ENCODE data around the gene UFD1. TPM values are rescaled to one million over a fixed set of nuclear protein-coding genes. Genes with fewer than 3 reads are reported as not detected.

UFD1 gene
- polyA plus RNA-seq, 3 donors = 57.0 to 82.5 (median 68.5) TPM

DNA sequence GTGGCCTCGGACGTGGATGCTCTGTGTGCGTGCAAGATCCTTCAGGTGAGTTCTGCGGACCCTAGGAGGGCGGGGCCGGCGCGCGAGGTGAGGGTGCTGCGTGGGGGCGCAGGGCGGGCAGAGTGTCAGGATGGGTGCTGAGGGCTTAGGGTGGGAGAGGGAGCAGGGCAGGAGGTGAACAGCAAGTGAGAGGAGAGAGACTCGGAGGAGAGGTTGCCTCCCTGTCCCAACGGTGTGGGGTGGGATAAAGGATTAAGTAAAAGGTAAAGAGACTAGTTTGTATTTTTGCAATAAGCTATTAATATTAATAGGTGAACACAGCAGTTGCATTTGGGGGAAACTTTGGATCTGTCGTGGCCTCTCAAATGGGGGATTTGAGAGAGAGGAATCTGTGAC, 1.2 kb upstream of the UFD1 start:
- H3K9me3 ChIP-seq (replicated peaks in 1 of 2; ENCODE audit: control insufficient read depth in 1 of 2, insufficient read depth in 1 of 2, low read length in 2 of 2) = no peaks in the 10 kb centered on the region
- H3K27me3 Mint-ChIP-seq (ENCODE audit: low read depth in 3 of 3) = no peaks in the 10 kb centered on the region
- H3K27ac Mint-ChIP-seq = peak overlapping the region in 1 of 7 donors; percentile 99
- peaks cover 27% of the 10 kb centered on the region for H3K4me1 Mint-ChIP-seq
- intact Hi-C loops (cut with micrococcal nuclease) = no loop called here
- DNase-seq = no peak
- peaks cover 0 to 1% (median 0%) of the 10 kb centered on the region in 7 donors for H3K9me3 Mint-ChIP-seq
- H3K4me3 ChIP-seq (replicated peaks in 1 of 3; ENCODE audit: low read depth in 2 of 3, low read length in 3 of 3) = peak overlapping the region; percentile 21 to 94 (median 69)
- H3K36me3 Mint-ChIP-seq = peaks cover 16 to 28% of the 10 kb centered on the region in 2 donors
- H3K79me2 ChIP-seq (ENCODE audit: insufficient read depth, low read length) = peaks cover 53% of the 10 kb centered on the region
- peaks cover 22 to 28% of the 10 kb centered on the region in 2 donors for H3K4me1 ChIP-seq (ENCODE audit: control insufficient read depth in 1 of 2, insufficient read depth in 2 of 2, low read length in 2 of 2)
- H2AFZ ChIP-seq (ENCODE audit: insufficient read depth, low read depth, low read length, poor library complexity, severe bottlenecking) = peak overlapping the region; percentile 90
- no peaks in the 10 kb centered on the region for H3K27me3 ChIP-seq (ENCODE audit: control insufficient read depth in 2 of 2, insufficient read depth in 2 of 2, low read length in 2 of 2)
- H3K9ac ChIP-seq (ENCODE audit: insufficient read depth, low read length, poor library complexity, severe bottlenecking) = peak overlapping the region; percentile 90
- H3K4me3 Mint-ChIP-seq = peak overlapping the region; percentile 81 to 89
- H3K27ac ChIP-seq (ENCODE audit: low read depth in 1 of 2, low read length in 2 of 2) = peak overlapping the region in 1 of 2 donors; percentile 100
- peaks cover 6 to 27% of the 10 kb centered on the region in 2 donors for H3K36me3 ChIP-seq (replicated peaks in 1 of 2; ENCODE audit: control insufficient read depth in 1 of 2, insufficient read depth in 2 of 2, low read length in 2 of 2)
- H4K20me1 ChIP-seq (ENCODE audit: insufficient read depth, low read length) = peaks cover 32% of the 10 kb centered on the region
- H3K4me2 ChIP-seq (replicated peaks; ENCODE audit: extremely low read depth, low read length, poor library complexity, severe bottlenecking) = peak overlapping the region; percentile 95
- 0% methylated on average over 15 of the region's 15 CpGs for WGBS (ENCODE audit: insufficient coverage)
- TF ChIP-seq, protein P1, sequence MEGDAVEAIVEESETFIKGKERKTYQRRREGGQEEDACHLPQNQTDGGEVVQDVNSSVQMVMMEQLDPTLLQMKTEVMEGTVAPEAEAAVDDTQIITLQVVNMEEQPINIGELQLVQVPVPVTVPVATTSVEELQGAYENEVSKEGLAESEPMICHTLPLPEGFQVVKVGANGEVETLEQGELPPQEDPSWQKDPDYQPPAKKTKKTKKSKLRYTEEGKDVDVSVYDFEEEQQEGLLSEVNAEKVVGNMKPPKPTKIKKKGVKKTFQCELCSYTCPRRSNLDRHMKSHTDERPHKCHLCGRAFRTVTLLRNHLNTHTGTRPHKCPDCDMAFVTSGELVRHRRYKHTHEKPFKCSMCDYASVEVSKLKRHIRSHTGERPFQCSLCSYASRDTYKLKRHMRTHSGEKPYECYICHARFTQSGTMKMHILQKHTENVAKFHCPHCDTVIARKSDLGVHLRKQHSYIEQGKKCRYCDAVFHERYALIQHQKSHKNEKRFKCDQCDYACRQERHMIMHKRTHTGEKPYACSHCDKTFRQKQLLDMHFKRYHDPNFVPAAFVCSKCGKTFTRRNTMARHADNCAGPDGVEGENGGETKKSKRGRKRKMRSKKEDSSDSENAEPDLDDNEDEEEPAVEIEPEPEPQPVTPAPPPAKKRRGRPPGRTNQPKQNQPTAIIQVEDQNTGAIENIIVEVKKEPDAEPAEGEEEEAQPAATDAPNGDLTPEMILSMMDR (IDR thresholded peaks at IDR 0.05) = no peak

DNA sequence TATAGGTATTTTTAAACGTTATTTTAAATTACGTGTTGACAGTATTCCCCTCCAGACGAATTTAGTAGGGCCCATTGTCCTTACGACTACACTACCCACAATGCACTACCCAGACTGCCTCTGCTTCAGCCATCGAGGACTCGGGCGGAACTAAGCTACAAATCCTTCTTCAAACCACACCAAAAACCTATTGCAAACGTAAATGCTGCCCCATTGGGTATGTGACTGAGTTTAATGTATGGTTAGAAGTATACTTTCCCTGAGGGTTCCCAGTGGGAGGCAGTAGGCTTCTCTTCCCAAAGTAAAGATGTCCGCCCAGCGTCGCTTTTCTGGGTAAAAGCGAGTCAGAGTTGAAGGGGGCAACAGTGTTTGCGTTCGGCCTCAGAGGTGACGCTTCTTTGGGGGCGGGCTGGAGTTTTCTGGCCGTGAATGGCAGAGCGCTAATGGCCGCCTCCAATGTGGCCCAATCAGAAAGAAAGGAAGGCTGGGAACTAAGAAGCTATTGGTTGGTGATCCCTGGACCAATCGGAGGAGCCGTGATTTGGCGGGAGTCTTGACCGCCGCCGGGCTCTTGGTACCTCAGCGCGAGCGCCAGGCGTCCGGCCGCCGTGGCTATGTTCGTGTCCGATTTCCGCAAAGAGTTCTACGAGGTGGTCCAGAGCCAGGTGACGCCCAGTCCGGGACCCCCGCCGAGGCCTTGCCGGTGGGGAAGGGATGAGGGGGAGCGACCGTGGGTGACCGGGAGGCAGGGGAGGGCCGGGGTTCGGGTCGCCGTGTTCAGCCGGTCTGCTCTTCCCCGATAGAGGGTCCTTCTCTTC, 571 bp upstream of the UFD1 start, which contains the start of gene CDC45:
CDC45 (plus strand) TSS at position 566 of the 818 bp plus-strand sequence; CDS start at position 615, 49 bp downstream.
- under 1% methylated on average over 37 of the region's 50 CpGs for WGBS (ENCODE audit: insufficient coverage)
- Mint-ChIP-seq H3K27me3 (ENCODE audit: low read depth in 3 of 3) (no peaks in the 10 kb centered on the region), H3K4me1 (peaks cover 27% of the 10 kb centered on the region), H3K4me3 (peak within 1 kb of the TSS; percentile 81 to 89), H3K36me3 (peaks cover 14 to 28% of the 10 kb centered on the region in 2 donors), H3K27ac (peak within 1 kb of the TSS; percentile 97 to 99 (median 99)), H3K9me3 (peaks cover 0 to 1% (median 0%) of the 10 kb centered on the region in 7 donors)
- H3K27me3 ChIP-seq (ENCODE audit: control insufficient read depth in 2 of 2, insufficient read depth in 2 of 2, low read length in 2 of 2) = no peaks in the 10 kb centered on the region
- peaks cover 22 to 28% of the 10 kb centered on the region in 2 donors for H3K4me1 ChIP-seq (ENCODE audit: control insufficient read depth in 1 of 2, insufficient read depth in 2 of 2, low read length in 2 of 2)
- peak; percentile 96 to 97 (median 97) for DNase-seq
- H3K4me3 ChIP-seq (replicated peaks in 1 of 3; ENCODE audit: low read depth in 2 of 3, low read length in 3 of 3) = peak within 1 kb of the TSS; percentile 69 to 94 (median 87)
- intact Hi-C loops (cut with micrococcal nuclease) = loop anchor here (1.0 to 10.0 kb wide), 5 partner anchors 47 to 538 kb away; partner anchors contain the start of genes ARVCF (in 1 of the 2), CLTCL1 (in 1 of the 2), GNB1L (in 1 of the 2) and HIRA (in 1 of the 2)
- H2AFZ ChIP-seq (ENCODE audit: insufficient read depth, low read depth, low read length, poor library complexity, severe bottlenecking) = peak within 1 kb of the TSS; percentile 90
- H3K4me2 ChIP-seq (replicated peaks; ENCODE audit: extremely low read depth, low read length, poor library complexity, severe bottlenecking) = peak within 1 kb of the TSS; percentile 95
- peaks cover 12 to 27% of the 10 kb centered on the region in 2 donors for H3K36me3 ChIP-seq (replicated peaks in 1 of 2; ENCODE audit: control insufficient read depth in 1 of 2, insufficient read depth in 2 of 2, low read length in 2 of 2)
- no peaks in the 10 kb centered on the region for H3K9me3 ChIP-seq (replicated peaks in 1 of 2; ENCODE audit: control insufficient read depth in 1 of 2, insufficient read depth in 1 of 2, low read length in 2 of 2)
- TF ChIP-seq, protein P1 (IDR thresholded peaks at IDR 0.05) = no peak
- peaks cover 38% of the 10 kb centered on the region for H4K20me1 ChIP-seq (ENCODE audit: insufficient read depth, low read length)
- H3K9ac ChIP-seq (ENCODE audit: insufficient read depth, low read length, poor library complexity, severe bottlenecking) = peak within 1 kb of the TSS; percentile 90
- H3K27ac ChIP-seq (ENCODE audit: low read depth in 1 of 2, low read length in 2 of 2) = peak within 1 kb of the TSS; percentile 72 to 100
- H3K79me2 ChIP-seq (ENCODE audit: insufficient read depth, low read length) = peaks cover 54% of the 10 kb centered on the region

All from CD14-positive monocyte (primary cell).